Endothelial cell of hepatic sinusoid (primary cell): ENCODE results near the gene PI4KA.
"Not testable (repeated sequence)": the region's sequence is repeated elsewhere in the genome, so short reads cannot be mapped to it uniquely, and the experiment has no call there.

Source experiments
- in situ Hi-C: cut with HindIII; loops from 2 replicates; pipeline ENCODE4 v1.10.0; 2017; ENCODE audit warnings: low sequenced_read_pairs

Gene PI4KA

DNA sequence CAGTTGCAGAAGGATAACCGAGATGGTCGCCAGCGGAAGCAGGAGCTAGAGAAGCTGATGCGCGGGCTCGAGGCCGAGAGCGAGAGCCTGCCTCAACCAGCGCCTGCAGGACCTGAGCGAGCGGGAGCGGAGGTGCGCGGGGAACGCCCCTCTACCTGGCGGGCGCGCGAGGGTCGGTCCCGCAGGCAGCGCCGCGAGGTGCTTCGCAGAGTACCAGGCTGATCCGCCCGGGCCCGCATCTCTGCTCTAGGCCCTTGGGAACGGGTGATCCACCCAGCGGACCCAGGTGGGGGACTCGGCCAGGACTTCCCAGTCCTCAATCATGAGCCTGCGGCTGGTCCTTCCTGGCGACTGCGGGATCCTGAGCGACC, 156.5 kb downstream of the PI4KA start:
- in situ Hi-C loops, result not testable (repeated sequence)

DNA sequence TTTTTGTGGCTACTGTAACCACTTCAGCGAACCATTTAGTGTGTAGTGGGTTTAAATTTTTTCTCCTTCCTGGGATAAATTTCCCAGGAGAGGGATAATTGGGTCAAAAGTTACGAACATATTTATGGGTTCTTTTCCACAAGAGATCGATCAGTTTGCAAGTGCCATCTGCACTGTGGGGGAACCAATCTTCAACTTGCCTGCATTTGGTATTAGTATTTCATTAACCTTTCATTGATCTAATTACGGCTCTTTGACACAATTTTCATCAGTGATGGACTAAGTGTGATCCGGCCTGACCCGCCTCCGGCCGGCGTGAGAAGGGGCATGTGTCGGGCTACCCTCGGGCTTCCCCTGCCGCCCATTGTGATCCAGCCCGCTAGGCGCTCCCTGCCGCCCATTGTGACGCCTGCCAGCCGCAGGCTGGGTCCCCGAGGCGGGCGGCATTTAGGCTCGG, 156.9 kb downstream of the PI4KA start:
- in situ Hi-C loops, result not testable (repeated sequence)

DNA sequence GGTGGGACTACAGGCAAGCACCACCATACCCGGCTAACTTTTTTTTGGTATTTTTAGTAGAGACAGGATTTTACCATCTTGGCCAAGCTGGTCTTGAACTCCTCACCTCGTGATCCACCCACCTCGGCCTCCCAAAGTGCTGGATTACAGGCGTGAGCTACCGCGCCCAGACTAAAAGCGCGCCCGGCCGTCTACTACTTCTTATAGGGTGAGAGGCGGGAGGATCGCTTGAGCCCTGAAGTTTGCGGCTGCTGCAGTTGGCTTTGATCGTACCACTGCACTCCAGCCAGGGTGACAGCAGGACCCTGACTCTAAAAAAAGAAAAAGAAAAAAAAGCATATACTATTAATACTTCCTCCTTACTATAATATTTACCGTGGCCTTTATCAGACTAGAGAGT, 158.3 kb downstream of the PI4KA start:
- in situ Hi-C loops, result not testable (repeated sequence)

- in situ Hi-C loops, result not testable (repeated sequence)
Observed at GRCh38 chr22:20699856-20700255, 158.8 kb downstream of the PI4KA start.

- in situ Hi-C loops, result not testable (repeated sequence)
Observed at GRCh38 chr22:20697481-20698113, 161.0 kb downstream of the PI4KA start.

DNA sequence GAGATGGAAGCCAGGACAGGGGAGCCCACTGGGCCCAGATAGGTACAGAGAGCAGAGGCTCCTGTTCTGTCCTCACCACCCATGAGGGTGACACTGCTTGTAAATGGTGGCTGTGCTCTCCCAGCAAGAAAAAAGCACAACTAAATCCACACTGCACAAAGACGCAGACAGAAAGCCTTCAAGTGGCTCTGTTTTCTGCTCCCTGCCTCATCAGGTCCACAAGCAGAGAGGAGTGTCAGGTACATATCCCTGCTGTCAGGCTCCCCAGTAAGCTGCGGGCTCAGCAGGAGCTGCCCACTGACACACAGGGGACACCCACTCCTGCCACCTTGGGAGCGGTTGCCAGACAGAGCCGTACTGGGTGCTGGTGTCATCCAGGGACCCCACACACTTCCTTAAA, 162.6 kb downstream of the PI4KA start:
- in situ Hi-C loops, result not testable (repeated sequence)

- in situ Hi-C loops, result not testable (repeated sequence)
Observed at GRCh38 chr22:20695205-20695604, 163.4 kb downstream of the PI4KA start.

- in situ Hi-C loops, result not testable (repeated sequence)
Observed at GRCh38 chr22:20694256-20694655, 164.4 kb downstream of the PI4KA start.

- in situ Hi-C loops, result not testable (repeated sequence)
Observed at GRCh38 chr22:20692926-20693325, 165.7 kb downstream of the PI4KA start.

DNA sequence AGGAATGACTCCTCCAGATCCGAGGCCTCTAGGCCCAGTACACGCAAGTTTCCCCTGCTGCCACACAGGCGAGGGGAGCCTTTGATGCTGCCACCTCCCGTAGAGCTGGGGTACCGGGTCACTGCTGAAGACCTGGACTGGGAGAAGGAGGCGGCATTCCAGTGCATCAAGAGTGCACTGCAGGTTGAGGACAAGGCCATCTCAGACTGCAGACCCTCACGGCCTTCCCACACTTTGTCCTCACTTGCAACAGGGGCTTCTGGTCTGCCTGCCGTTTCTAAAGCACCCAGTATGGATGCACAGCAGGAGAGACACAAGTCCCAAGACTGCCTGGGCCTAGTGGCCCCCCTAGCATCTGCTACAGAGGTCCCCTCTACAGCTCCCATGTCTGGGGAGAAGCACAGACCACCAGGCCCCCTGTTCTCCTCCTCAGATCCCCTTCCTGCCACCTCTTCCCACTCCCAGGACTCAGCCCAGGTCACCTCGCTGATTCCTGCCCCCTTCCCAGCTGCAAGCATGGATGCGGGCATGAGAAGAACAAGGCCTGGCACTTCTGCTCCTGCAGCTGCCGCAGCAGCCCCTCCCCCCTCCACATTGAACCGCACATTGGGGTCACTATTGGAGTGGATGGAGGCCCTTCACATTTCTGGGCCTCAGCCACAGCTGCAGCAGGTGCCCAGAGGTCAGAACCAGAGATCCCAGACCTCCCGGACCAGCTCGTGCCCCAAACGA, 167.9 kb downstream of the PI4KA start:
- in situ Hi-C loops, result not testable (repeated sequence)

- in situ Hi-C loops, result not testable (repeated sequence)
Observed at GRCh38 chr22:20687356-20688172, 171.0 kb downstream of the PI4KA start.

GRCh38 chr22:20685764-20686163, 172.8 kb downstream of the PI4KA start:
- in situ Hi-C loops, result not testable (repeated sequence)

DNA sequence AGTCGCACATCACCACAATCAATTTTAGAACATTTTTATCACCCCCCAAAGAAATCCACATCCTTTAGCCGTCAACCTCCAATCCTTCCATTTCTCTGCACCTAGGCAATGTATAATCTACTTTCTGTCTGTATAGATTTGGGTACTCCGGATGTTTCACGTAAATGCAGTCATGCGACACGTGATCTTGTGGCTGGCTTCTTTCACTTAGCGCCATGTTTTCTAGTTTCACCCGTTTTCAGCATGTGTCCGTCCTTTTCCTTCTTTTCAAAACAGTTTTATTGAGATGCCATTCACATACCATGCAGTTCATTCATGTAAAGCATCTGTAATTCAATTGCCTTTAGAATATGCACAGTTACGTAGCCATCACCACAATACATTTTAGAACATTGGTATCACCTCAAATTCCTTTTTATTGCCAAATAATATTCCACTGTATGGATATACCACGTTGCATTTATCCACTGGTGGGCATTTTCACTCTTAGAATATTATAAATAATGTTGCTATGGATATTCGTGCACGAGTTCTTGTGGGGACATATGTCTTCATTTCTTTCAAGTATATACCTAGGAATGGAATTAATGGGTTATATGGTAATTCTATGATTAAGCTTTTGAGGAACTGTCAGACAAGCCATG, 179.7 kb downstream of the PI4KA start:
- in situ Hi-C loops, result not testable (repeated sequence)

DNA sequence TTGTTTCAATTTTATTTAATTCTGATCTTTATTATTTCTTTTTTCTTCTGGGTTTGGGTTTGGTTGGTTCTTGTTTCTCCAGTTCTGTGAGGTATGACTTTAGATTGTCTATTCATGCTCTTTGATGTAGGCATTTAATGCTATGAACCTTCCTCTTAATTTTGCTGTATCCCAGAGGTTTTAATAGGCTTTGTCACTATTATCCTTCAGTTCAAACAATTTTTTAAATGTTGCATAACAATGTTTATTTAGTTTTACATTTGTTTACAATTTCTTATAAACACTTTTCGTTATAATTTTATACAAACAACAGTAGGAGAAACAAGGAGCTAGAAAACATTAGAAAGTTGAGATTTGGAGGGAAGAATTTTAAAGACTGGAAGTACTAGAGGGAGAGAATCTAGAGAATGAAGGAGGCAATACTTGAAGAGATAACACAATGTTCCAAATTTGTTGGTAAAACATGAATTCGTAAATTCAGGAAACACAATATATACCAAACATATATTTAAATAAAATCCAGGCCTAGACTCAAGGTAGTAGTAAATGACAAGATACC, 180.8 kb downstream of the PI4KA start:
- in situ Hi-C loops, result no loop called here

GRCh38 chr22:20675613-20676012, 183.0 kb downstream of the PI4KA start:
- in situ Hi-C loops, result not testable (repeated sequence)

GRCh38 chr22:20674998-20675397, 183.6 kb downstream of the PI4KA start:
- in situ Hi-C loops, result no loop called here

GRCh38 chr22:20673295-20674195, 185.1 kb downstream of the PI4KA start:
- in situ Hi-C loops, result no loop called here

GRCh38 chr22:20672732-20673131, 185.9 kb downstream of the PI4KA start:
- in situ Hi-C loops, result no loop called here

DNA sequence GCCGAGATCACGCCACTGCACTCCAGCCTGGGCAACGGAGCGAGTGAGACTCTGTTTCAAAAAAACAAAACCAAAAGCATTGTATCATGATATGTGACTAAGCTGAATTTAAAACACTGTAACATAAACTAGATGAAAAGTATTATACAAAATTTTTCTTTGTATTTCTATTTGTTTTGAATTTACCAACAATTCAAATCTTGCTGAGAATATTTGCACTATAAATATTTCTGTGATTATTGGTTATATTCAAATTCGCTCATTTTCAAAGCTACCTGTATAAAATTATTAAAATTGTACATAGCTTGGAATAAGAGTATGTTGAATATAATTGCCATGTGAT, 186.6 kb downstream of the PI4KA start:
- in situ Hi-C loops, result no loop called here
